GM18907 (cell line): ENCODE data around the gene LRRC23.

ENCODE experiments used
- ATAC-seq: cut with Tn5 transposase; IDR thresholded peaks from one replicate; pipeline ENCODE4 v1.9.1; 2021; ENCODE audit warnings: mild to moderate bottlenecking, moderate library complexity; ENCODE audit not compliant: unreplicated experiment

Gene LRRC23

DNA sequence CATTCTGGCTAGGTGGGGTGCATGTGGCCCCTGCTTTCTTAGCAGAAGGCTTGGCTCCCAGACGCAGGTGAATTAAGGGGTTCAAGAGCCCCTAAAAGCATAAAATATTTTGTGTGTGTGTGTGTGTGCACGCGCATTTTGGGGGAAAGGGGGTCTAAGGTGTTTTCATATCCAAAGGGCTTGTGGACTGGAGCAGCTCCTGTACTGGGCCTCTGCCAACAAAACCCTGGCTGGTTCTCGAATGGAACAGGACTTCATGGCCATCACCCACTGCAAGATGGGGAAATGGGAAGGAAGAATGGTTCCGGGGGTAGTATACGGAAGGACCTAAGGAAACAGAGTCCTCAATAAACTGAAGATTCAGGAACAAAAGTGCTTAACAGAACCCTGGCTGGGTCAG is 19.2 kb downstream of the LRRC23 start:
- no peak for ATAC-seq

DNA sequence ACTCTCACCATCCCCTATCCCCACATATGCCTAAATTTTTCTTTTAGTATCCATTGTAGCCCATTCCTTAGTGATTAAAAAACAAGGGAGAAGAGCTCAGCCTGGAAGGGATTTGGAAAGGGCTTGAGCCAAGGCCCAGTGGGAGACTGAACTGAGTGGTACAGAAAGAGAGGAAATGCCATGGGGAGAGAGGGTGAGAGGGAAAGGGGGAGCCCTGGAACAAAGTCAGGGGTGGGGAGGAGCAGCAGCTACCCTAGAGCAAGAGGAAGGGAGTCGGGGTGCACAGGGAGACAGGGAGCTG is 20.6 kb downstream of the LRRC23 start:
- ATAC-seq = no peak

DNA sequence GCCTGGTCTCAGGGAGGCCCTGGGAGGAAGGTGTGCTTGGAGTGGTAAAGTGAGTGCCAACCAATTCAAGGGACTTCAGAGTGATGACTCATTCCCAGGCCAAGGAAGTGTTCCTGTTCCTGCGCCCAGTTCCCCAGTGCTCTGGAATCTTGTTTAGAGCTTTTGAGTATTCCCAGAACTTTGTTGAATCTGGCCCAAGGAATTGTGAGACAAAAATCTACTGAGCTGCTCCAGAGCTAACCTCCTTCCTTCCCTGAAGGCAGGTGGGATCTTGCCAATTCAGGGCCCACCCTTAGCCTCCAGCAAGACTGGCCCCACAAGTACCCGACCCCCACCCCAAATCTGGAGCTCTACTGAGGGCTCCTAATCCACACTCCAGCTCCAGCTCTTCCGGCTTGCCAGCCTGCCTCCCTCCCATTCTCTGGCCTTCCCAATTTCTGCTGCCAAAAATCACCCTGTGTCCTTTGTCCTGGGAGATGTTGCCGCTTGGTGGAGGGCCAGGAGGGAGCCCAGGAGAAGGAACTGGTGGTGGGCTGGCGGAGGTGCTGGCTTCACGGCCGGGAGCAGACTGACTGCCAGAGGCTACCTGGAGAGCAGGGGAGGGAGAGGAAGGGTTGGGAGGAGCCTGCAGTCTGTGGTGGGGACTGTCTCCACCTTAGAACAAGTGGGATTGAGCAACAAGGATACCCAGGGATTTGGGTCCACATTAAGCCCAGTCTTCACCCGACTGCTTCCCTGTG is 21.1 kb downstream of the LRRC23 start:
- no peak for ATAC-seq

DNA sequence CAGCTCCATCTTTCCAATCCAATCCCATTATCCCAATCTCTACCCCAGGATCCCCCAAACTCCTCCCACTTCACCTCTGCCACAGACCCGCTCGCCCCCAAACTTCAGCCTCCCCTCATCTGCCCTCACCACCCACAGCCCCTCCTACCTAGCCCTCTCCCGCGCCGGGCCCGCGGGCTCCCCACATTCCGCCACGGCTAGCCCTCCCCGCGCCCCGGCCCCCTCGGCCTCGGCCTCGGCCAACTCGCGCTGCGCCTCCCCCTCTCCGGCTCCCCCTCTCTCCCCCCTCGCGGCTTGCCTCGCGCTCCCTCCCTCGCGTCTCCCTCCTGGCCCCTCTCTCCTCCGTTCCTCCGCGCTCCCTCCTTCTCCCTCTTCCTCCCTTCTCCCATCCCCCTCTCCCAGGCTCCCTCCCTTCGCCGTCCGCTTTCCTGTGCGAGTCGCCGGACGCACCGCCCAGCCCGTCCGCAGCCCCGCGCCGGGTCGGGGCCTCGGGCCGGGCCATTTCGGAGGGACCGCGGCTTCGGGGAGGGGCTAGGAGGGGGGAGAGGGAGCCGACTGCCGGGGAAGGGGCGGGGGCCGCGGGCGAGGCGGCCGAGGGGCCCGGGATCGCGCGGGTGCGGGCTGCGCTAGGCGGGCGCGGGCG is 22.9 kb downstream of the LRRC23 start, which contains the start of gene ATN1:
Gene ATN1 (plus strand): TSS at position 581 of the 643 bp plus-strand sequence. CDS start 6,043 bp downstream, outside the sequence.
- ATAC-seq = no peak

DNA sequence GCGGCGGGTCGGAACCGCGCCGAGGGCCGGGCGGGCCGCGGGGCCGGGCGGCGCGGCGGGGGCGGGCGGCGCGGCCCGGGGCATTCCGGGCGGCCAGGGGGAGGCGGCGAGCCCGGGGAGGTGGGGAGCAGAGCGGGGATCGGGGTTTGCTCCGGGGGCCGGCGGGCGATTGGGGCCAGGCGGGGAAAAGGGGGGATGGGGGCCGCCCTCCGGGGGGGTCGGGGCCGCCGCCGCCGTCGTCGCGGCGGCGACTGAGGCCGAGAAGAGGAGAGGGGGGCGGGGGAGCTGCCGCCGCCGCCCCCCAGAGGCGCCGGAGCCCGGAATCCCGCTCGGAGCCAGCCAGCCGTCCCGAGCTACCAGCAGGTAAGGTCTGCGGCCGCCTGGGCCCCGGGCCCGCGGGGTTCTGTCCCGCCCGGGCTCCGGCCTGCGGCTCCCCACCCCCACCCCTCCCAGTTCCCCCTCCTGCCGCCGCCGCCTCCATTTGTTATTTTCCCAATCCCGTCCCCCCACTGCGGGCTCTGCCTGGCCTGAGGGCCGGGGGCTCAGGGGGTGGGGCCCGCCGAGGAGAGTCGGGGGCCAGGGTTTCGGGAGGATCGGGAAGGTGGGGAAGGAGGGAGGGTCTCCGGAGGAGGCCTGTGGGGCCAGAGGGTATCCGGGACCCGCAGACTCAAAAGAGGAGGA is 23.5 kb downstream of the LRRC23 start:
- no peak for ATAC-seq

DNA sequence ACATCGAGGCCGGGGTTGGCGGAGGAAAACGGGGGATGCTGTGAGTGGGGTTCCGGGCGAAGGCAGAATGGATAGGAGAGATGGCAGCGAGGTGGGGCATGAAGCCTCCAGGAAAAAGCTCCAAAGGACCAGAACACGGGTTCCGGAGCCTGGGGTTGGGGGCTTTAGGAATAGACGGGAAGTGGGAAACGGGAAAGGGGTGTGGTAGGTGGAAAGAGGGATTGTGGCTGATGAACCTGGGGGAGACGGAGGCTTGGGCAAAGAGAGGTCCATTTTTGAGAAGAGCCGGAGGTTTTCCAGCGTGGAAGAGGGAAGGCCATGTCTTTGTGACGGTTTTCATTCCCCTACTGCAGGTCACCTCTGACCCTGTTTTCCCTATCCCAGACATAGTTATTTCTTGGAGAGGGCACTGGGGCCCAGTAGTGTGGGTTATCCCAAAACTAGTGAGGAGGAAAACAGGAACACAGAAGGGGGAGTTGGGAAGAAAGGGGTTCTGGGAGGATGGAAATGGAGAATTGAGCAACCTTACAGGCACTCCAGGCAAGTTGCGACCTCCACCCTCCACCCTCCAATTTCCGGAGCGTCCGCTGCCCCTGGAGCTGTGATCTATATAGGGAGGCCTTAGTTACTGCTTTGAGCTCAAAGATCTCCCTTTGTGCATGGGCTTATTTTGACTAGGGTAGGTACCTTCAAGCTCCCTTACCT is 24.2 kb downstream of the LRRC23 start:
- ATAC-seq = no peak

DNA sequence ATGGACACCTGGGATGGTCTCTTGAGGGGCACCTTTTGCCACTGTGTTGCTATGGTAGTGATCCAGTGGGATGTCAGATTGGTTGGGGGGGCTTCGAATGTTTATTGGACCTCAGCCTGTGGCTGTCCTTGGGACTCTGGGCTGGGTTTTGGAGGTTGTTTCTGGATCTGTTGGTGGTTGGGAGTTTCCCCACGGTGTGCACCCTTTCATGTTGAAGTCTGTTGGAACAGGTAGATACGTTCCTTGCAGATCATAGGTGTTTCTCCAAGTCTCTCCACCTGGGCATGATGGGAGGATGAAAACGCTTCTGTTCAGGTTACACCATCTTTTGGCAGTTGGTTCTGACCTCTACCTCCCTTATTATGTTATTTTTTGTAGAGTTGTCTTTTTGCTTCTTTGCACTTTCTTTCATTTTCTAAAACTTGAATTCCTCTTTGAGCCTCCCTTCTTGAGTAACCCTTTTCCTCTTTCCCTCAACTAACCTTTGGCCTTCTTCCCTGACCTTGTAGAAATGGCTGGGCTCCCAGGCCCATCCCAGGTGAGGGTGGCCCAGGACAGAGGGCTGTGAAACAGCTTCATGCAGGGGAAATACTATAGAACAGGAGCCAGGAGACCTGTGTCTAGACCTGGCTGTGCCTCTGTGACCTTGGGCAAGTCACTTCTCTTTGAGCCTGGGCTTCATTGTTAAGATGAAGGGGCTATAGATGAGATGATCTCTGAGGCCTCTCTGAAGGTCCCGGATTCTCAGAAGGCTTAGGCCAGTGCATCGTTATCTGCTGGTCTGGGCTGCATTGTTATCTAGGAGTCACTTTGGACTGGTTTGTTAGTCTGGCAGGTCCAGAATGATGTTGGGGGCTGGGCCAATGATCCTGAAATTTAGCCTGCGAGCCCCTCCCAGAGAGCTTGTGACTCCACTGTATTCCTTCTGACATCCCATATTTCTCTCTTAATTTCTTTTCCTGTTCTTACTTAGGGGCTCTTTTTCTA is 25.1 kb downstream of the LRRC23 start:
- ATAC-seq = no peak

DNA sequence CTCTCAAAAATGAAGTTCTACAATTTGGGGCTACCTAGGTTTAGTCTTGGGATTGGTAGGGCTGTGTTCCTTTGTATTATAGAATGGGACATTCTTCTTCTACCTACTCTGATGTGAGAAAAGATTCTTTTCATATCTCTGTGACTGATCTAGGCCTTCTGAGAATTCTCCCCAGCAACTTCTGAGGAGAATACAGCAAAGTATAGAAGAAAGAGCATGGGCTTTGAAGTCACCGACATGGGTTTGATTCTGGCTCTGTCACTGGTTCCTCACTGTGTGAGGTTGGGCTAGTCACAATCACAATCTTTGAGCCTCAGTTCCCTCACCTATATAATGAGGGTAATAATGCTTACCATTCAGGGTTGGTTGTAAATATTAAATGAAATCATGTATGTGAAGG is 28.1 kb downstream of the LRRC23 start:
- no peak for ATAC-seq

DNA sequence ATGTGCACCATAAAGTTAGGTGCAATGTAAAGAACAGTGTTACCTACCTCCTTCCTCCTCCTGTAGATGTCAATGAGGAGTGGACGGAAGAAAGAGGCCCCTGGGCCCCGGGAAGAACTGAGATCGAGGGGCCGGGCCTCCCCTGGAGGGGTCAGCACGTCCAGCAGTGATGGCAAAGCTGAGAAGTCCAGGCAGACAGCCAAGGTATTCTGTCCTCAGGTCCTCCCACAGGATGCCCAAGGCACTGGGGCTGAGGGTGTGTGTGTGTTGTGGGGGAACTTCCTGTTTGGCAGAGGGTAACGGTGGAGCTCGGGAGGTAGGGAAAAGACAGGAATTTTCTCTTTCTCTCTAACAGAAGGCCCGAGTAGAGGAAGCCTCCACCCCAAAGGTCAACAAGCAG is 29.5 kb downstream of the LRRC23 start:
- no peak for ATAC-seq

DNA sequence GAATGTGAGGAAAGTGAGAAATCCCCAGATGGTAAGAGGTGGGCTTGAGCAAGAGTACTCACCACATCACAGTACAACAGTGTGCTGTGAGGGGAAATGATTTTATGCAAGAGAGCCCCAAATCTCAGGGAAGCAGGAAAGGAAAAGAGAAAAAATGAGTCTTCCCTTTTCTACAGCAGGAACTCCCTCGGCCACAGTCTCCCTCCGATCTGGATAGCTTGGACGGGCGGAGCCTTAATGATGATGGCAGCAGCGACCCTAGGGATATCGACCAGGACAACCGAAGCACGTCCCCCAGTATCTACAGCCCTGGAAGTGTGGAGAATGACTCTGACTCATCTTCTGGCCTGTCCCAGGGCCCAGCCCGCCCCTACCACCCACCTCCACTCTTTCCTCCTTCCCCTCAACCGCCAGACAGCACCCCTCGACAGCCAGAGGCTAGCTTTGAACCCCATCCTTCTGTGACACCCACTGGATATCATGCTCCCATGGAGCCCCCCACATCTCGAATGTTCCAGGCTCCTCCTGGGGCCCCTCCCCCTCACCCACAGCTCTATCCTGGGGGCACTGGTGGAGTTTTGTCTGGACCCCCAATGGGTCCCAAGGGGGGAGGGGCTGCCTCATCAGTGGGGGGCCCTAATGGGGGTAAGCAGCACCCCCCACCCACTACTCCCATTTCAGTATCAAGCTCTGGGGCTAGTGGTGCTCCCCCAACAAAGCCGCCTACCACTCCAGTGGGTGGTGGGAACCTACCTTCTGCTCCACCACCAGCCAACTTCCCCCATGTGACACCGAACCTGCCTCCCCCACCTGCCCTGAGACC is 31.0 kb downstream of the LRRC23 start:
- no peak for ATAC-seq

DNA sequence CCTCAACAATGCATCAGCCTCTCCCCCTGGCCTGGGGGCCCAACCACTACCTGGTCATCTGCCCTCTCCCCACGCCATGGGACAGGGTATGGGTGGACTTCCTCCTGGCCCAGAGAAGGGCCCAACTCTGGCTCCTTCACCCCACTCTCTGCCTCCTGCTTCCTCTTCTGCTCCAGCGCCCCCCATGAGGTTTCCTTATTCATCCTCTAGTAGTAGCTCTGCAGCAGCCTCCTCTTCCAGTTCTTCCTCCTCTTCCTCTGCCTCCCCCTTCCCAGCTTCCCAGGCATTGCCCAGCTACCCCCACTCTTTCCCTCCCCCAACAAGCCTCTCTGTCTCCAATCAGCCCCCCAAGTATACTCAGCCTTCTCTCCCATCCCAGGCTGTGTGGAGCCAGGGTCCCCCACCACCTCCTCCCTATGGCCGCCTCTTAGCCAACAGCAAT is 31.6 kb downstream of the LRRC23 start:
- no peak for ATAC-seq

DNA sequence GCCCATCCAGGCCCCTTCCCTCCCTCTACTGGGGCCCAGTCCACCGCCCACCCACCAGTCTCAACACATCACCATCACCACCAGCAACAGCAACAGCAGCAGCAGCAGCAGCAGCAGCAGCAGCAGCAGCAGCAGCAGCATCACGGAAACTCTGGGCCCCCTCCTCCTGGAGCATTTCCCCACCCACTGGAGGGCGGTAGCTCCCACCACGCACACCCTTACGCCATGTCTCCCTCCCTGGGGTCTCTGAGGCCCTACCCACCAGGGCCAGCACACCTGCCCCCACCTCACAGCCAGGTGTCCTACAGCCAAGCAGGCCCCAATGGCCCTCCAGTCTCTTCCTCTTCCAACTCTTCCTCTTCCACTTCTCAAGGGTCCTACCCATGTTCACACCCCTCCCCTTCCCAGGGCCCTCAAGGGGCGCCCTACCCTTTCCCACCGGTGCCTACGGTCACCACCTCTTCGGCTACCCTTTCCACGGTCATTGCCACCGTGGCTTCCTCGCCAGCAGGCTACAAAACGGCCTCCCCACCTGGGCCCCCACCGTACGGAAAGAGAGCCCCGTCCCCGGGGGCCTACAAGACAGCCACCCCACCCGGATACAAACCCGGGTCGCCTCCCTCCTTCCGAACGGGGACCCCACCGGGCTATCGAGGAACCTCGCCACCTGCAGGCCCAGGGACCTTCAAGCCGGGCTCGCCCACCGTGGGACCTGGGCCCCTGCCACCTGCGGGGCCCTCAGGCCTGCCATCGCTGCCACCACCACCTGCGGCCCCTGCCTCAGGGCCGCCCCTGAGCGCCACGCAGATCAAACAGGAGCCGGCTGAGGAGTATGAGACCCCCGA is 32.2 kb downstream of the LRRC23 start:
- ATAC-seq = peak; percentile 6

DNA sequence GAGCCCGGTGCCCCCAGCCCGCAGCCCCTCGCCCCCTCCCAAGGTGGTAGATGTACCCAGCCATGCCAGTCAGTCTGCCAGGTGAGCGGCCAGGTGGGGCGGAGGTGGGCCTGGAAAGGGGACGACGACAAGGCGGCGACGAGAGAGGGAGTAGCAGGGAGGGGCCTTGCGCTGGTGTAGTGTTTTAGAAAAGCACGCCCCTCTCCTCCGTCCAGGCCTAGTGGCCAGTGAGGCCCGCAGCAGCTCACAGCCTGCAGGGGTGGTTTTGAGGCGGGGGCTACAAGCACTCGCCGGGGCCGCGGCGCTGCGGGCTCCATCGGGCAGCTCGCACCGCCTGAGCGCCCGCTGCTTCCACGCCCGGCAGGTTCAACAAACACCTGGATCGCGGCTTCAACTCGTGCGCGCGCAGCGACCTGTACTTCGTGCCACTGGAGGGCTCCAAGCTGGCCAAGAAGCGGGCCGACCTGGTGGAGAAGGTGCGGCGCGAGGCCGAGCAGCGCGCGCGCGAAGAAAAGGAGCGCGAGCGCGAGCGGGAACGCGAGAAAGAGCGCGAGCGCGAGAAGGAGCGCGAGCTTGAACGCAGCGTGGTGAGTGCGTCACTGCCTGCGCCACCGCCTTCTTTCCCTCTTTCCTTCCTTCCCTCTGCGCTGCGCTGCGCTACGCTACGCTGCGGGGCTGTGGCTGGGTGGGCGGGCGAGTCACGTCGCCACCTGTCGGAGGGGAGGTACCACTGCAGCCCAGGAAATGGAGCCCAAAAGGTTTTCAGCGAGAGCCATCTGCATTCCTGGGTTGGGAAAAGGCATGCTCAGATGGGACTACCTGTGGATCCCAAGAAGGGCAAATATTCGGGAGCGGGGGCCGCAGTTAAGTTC is 33.1 kb downstream of the LRRC23 start:
- peak; percentile 82 for ATAC-seq

DNA sequence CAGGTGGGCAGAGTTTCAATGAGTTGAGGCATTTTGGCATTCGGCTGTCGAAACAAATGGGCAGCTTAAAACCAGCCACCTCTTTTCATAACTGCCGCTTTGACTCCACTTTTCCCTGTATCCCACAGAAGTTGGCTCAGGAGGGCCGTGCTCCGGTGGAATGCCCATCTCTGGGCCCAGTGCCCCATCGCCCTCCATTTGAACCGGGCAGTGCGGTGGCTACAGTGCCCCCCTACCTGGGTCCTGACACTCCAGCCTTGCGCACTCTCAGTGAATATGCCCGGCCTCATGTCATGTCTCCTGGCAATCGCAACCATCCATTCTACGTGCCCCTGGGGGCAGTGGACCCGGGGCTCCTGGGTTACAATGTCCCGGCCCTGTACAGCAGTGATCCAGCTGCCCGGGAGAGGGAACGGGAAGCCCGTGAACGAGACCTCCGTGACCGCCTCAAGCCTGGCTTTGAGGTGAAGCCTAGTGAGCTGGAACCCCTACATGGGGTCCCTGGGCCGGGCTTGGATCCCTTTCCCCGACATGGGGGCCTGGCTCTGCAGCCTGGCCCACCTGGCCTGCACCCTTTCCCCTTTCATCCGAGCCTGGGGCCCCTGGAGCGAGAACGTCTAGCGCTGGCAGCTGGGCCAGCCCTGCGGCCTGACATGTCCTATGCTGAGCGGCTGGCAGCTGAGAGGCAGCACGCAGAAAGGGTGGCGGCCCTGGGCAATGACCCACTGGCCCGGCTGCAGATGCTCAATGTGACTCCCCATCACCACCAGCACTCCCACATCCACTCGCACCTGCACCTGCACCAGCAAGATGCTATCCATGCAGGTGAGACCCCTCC is 34.0 kb downstream of the LRRC23 start:
- no peak for ATAC-seq

DNA sequence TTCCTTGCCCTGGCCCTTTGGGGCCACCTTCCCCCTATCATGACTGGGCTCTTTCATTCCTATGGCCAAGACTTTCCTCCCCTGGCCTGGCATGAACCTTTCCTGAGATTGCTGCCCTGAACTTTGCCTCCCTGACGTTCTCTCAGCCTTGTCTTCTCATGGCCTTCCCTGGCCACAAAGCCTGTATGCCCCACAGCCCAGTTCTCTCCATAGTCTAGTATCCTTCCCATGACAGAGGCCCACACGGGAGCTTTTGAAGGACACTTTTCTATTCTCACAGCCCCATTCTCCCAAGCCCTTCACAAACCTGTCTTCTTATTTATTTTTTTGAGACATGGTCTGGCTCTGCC is 34.5 kb downstream of the LRRC23 start:
- no peak for ATAC-seq

DNA sequence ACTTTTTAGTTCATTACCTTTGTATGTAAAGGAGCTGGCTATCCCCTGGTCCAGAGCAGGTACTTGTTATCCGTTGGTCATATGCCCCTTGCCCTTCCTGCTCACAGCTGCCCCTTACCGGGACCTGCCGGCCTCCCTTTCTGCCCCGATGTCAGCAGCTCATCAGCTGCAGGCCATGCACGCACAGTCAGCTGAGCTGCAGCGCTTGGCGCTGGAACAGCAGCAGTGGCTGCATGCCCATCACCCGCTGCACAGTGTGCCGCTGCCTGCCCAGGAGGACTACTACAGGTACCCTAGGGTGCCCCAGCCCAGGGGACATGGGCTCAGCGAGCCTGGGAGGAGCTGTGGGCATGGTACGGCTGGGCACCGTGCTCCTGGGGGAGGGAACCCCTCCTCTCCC is 36.6 kb downstream of the LRRC23 start:
- ATAC-seq = no peak

DNA sequence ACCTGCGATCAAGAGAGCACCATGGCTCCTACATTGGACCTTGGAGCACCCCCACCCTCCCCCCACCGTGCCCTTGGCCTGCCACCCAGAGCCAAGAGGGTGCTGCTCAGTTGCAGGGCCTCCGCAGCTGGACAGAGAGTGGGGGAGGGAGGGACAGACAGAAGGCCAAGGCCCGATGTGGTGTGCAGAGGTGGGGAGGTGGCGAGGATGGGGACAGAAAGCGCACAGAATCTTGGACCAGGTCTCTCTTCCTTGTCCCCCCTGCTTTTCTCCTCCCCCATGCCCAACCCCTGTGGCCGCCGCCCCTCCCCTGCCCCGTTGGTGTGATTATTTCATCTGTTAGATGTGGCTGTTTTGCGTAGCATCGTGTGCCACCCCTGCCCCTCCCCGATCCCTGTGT is 37.2 kb downstream of the LRRC23 start:
- ATAC-seq = no peak
